IMR-90 (cell line): ENCODE data around the gene FBXL7. TPM values are rescaled to one million over a fixed set of nuclear protein-coding genes. Genes with fewer than 3 reads are reported as not detected.

ENCODE experiments used
- ATAC-seq: fragments of 200-7000 bp; cut with Tn5 transposase; 2 replicates; pipeline ENCODE4 v1.9.1; 2020; ENCODE audit warnings: low read depth, mild to moderate bottlenecking, moderate library complexity
- BruUV-seq: library from RNA; stranded (reverse); fragments of 400-500 nt; replicated peaks from 2 replicates; lab custom pipeline; 2021; lab: Mats Ljungman, UMichigan
- CTCF ChIA-PET: fragments of 300-600 bp; formaldehyde crosslinking; extraction: SDS; loops from one replicate; lab custom pipeline; 2021; ENCODE audit warnings: antibody characterized with exemption; lab: Yijun Ruan, JAX
- POLR2A ChIA-PET: fragments of 300-600 bp; sonication (Branson Sonifier 250); formaldehyde crosslinking; loops from one replicate; lab custom pipeline; 2022; ENCODE audit warnings: antibody characterized with exemption; ENCODE audit not compliant: unreplicated experiment; lab: Charles Lee
- DNase-seq: peaks from one replicate; pipeline ENCODE4 v3.0.0; 2013
- H2AFZ ChIP-seq: replicated peaks from 2 replicates; pipeline ENCODE3; 2013; ENCODE audit warnings: low read length, mild to moderate bottlenecking; ENCODE audit not compliant: poor library complexity
- H2AK5ac ChIP-seq: 2 replicates; pipeline ENCODE4 v1.6.1; 2013; ENCODE audit warnings: low read depth, low read length, inconsistent platforms
- H2AK9ac ChIP-seq: replicated peaks from 2 replicates; pipeline ENCODE3; 2013; ENCODE audit warnings: mild to moderate bottlenecking, low read depth, low read length, moderate library complexity; ENCODE audit not compliant: poor library complexity
- H2BK120ac ChIP-seq: 2 replicates; pipeline ENCODE4 v1.6.1; 2013; ENCODE audit warnings: low read depth, low read length, inconsistent platforms
- H2BK15ac ChIP-seq: 3 replicates; pipeline ENCODE4 v1.6.1; 2013; ENCODE audit warnings: low read depth, low read length, inconsistent platforms
- H2BK20ac ChIP-seq: 2 replicates; pipeline ENCODE4 v1.6.1; 2013; ENCODE audit warnings: low read depth, mild to moderate bottlenecking, inconsistent platforms, low read length, moderate library complexity
- H2BK5ac ChIP-seq: 2 replicates; pipeline ENCODE4 v1.6.1; 2013; ENCODE audit warnings: mild to moderate bottlenecking, low read depth, low read length, inconsistent platforms; ENCODE audit not compliant: poor library complexity, severe bottlenecking
- H3K14ac ChIP-seq: replicated peaks from 2 replicates; pipeline ENCODE4 v1.6.1; 2013; ENCODE audit warnings: low read depth, low read length, inconsistent platforms
- H3K18ac ChIP-seq: 2 replicates; pipeline ENCODE4 v1.6.1; 2013; ENCODE audit warnings: low read depth, low read length, control low read depth
- H3K23ac ChIP-seq: 2 replicates; pipeline ENCODE4 v1.6.1; 2013; ENCODE audit warnings: low read depth, low read length, inconsistent platforms
- H3K27ac ChIP-seq: 2 replicates; pipeline ENCODE4 v1.5.1; 2013; ENCODE audit warnings: mild to moderate bottlenecking, control low read depth, low read length; ENCODE audit not compliant: insufficient read depth
- H3K27me3 ChIP-seq: 2 replicates; pipeline ENCODE4 v1.6.1; 2013; ENCODE audit warnings: low read length; ENCODE audit not compliant: control insufficient read depth, insufficient read depth
- H3K36me3 ChIP-seq: 2 replicates; pipeline ENCODE4 v1.6.1; 2013; ENCODE audit warnings: low read length, mixed read lengths; ENCODE audit not compliant: control insufficient read depth, insufficient read depth
- H3K4ac ChIP-seq: 2 replicates; pipeline ENCODE4 v1.6.1; 2013; ENCODE audit warnings: low read depth, low read length, inconsistent platforms
- H3K4me1 ChIP-seq: 2 replicates; pipeline ENCODE4 v1.6.1; 2013; ENCODE audit warnings: low read length, mixed read lengths; ENCODE audit not compliant: control insufficient read depth, insufficient read depth
- H3K4me2 ChIP-seq: 2 replicates; pipeline ENCODE4 v1.6.1; 2013; ENCODE audit warnings: low read depth, mild to moderate bottlenecking, control low read depth, low read length, moderate library complexity
- H3K4me3 ChIP-seq: 2 replicates; pipeline ENCODE4 v1.5.1; 2013; ENCODE audit warnings: low read depth, mild to moderate bottlenecking, control low read depth, low read length, moderate library complexity; ENCODE audit not compliant: insufficient read depth
- H3K56ac ChIP-seq: 2 replicates; pipeline ENCODE4 v1.6.1; 2013; ENCODE audit warnings: low read length, inconsistent platforms; ENCODE audit not compliant: insufficient read depth; ENCODE audit errors: extremely low read depth
- H3K79me1 ChIP-seq, 2 experiments: 2 replicates each; pipeline ENCODE4 v1.6.1; 2013; ENCODE audit warnings: low read length in 2 of 2, inconsistent platforms in 1 of 2, low read depth in 1 of 2
- H3K9ac ChIP-seq: 2 replicates; pipeline ENCODE4 v1.6.1; 2013; ENCODE audit warnings: low read depth, low read length, control low read depth
- H3K9me1 ChIP-seq: 2 replicates; pipeline ENCODE4 v1.6.1; 2013; ENCODE audit warnings: low read length, inconsistent platforms; ENCODE audit not compliant: insufficient read depth
- H3K9me3 ChIP-seq: 2 replicates; pipeline ENCODE4 v1.6.1; 2013; ENCODE audit warnings: low read length; ENCODE audit not compliant: control insufficient read depth, insufficient read depth
- H4K20me1 ChIP-seq: 2 replicates; pipeline ENCODE4 v1.6.1; 2013; ENCODE audit warnings: low read length, inconsistent platforms; ENCODE audit not compliant: insufficient read depth
- H4K5ac ChIP-seq: 2 replicates; pipeline ENCODE4 v1.6.1; 2013; ENCODE audit warnings: mild to moderate bottlenecking, low read depth, low read length, control low read depth
- H4K8ac ChIP-seq, 2 experiments: 2 replicates each; pipeline ENCODE4 v1.6.1; 2013; ENCODE audit warnings: low read depth in 2 of 2, low read length in 2 of 2, control low read depth in 1 of 2, inconsistent platforms in 1 of 2
- H4K91ac ChIP-seq: 2 replicates; pipeline ENCODE4 v1.6.1; 2013; ENCODE audit warnings: low read depth, low read length, inconsistent platforms; ENCODE audit not compliant: insufficient read depth
- BHLHE40 ChIP-seq: fragments of 150-350 bp; IDR thresholded peaks from 2 replicates; pipeline ENCODE4 v1.6.1; 2016; ENCODE audit warnings: mild to moderate bottlenecking, low read depth, low read length
- CHD1 ChIP-seq: IDR thresholded peaks from 2 replicates; pipeline ENCODE4 v1.6.1; 2012; ENCODE audit warnings: low read depth, low read length, improper control_type of control experiment
- CTCF ChIP-seq: conservative IDR thresholded peaks from 2 replicates; pipeline ENCODE4 v1.5.1; 2012; ENCODE audit warnings: mild to moderate bottlenecking, low read depth, low read length, improper control_type of control experiment
- MAZ ChIP-seq: IDR thresholded peaks from 2 replicates; pipeline ENCODE4 v1.6.1; 2012; ENCODE audit warnings: low read depth, mild to moderate bottlenecking, low read length, improper control_type of control experiment, moderate library complexity, borderline replicate concordance
- MXI1 ChIP-seq: IDR thresholded peaks from 2 replicates; pipeline ENCODE4 v1.6.1; 2012; ENCODE audit warnings: low read depth, mild to moderate bottlenecking, low read length, moderate library complexity, borderline replicate concordance
- NFE2L2 ChIP-seq: fragments of 150-350 bp; IDR thresholded peaks from 2 replicates; pipeline ENCODE4 v1.6.1; 2016; ENCODE audit warnings: low read depth, mild to moderate bottlenecking, low read length
- RAD21 ChIP-seq: IDR thresholded peaks from 2 replicates; pipeline ENCODE4 v1.6.1; 2012; ENCODE audit warnings: low read length, improper control_type of control experiment
- RCOR1 ChIP-seq: IDR thresholded peaks from 2 replicates; pipeline ENCODE4 v1.6.1; 2012; ENCODE audit warnings: mild to moderate bottlenecking, low read length, improper control_type of control experiment; ENCODE audit not compliant: insufficient replicate concordance
- USF2 ChIP-seq: fragments of 150-350 bp; IDR thresholded peaks from 2 replicates; pipeline ENCODE4 v1.6.1; 2017; ENCODE audit warnings: mild to moderate bottlenecking, antibody characterized with exemption, low read length, low read depth
- whole genome bisulfite sequencing, 2 experiments: methylation state at CpG; one replicate each; pipeline versions ENCODE4 v1.1.5 to v1.1.7; 2013; ENCODE audit warnings: missing lambda C conversion rate in 2 of 2; ENCODE audit not compliant: insufficient read length in 1 of 2; ENCODE audit errors: extremely low coverage in 2 of 2; 5-methylcytosine and 5-hydroxymethylcytosine counted together
- dilution Hi-C: fragments of 300-500 bp; cut with HindIII; formaldehyde crosslinking; loops from one replicate; pipeline ENCODE4 v1.14.3; 2018; ENCODE audit warnings: low sequenced_read_pairs; ENCODE audit not compliant: unreplicated experiment
- in situ Hi-C: fragments of 300-500 bp; cut with MboI; formaldehyde crosslinking; loops from 3 replicates; pipeline ENCODE4 v1.14.3; 2019; ENCODE audit warnings: low sequenced_read_pairs, inconsistent platforms, mixed read lengths
- intact Hi-C: fragments of 100-400 bp; cut with micrococcal nuclease; formaldehyde crosslinking; loops from 2 replicates; pipeline ENCODE4 v1.10.0; 2022
- polyA plus RNA-seq, 3 experiments: library from polyadenylated mRNA; depleted of rRNA; stranded (reverse); fragments of >200 nt; gene quantifications; 2 replicates each; pipeline ENCODE4 v1.2.3, GENCODE V29; 2012; ENCODE audit warnings: low replicate concordance in 1 of 3
- total RNA-seq: library from RNA; depleted of rRNA; stranded (reverse); fragments of >200 nt; gene quantifications from 2 replicates; pipeline ENCODE4 v1.2.3, GENCODE V29; 2012

Gene FBXL7
- total and polyA plus RNA-seq, 2 of the 4 experiments (the other 2 are of a cell fraction) = 4.1 to 10.2 TPM

- 100% methylated on average over 2 of the region's 4 CpGs; no CpG with 5 or more reads in 1 of the 2 experiments for WGBS, 2 experiments
- ChIA-PET POLR2A (no interaction called here), CTCF (no interaction called here)
- H3K4me3 ChIP-seq = no peak overlapping the region
- no peak overlapping the region for H2BK120ac ChIP-seq
- no peaks in the 10 kb centered on the region for H3K9me3 ChIP-seq
- in situ Hi-C loops = no loop called here
- no peak overlapping the region for H4K91ac ChIP-seq
- H3K56ac ChIP-seq = no peak overlapping the region
- no peaks in the 10 kb centered on the region for H3K4me1 ChIP-seq
- no peak overlapping the region for H2BK5ac ChIP-seq
- no TSS peak for BruUV-seq
- H2AK9ac ChIP-seq = no peak overlapping the region
- H3K23ac ChIP-seq = no peak overlapping the region
- dilution Hi-C loops = no loop called here
- no peak overlapping the region for H2BK20ac ChIP-seq
- no peak overlapping the region for H3K4ac ChIP-seq
- no peaks in the 10 kb centered on the region; the same call in none of the 2 replicates for H3K27me3 ChIP-seq
- DNase-seq = no peak
- H3K4me2 ChIP-seq = no peak overlapping the region
- H3K36me3 ChIP-seq = no peaks in the 10 kb centered on the region
- no peak for ATAC-seq
- H3K14ac ChIP-seq = no peak overlapping the region
- H4K8ac ChIP-seq = no peak overlapping the region
- H3K9ac ChIP-seq = no peak overlapping the region
- no peaks in the 10 kb centered on the region for H3K79me1 ChIP-seq
- no peak overlapping the region for H3K18ac ChIP-seq
- H3K9me1 ChIP-seq = no peaks in the 10 kb centered on the region
- peak overlapping the region; percentile 63 for H2AFZ ChIP-seq
- intact Hi-C loops = no loop called here
- TF ChIP-seq USF2 (no peak), MAZ (no peak), NFE2L2 (no peak), RCOR1 (no peak), MXI1 (no peak), CHD1 (no peak), RAD21 (no peak), CTCF (no peak), BHLHE40 (no peak)
- no peaks in the 10 kb centered on the region for H4K20me1 ChIP-seq
- no peak overlapping the region for H2AK5ac ChIP-seq
- H3K27ac ChIP-seq = no peak overlapping the region
- H4K5ac ChIP-seq = no peak overlapping the region
- no peak overlapping the region for H2BK15ac ChIP-seq
These were observed 49.0 kb upstream of the FBXL7 start for GRCh38 chr5:15450949-15451348.
